CD1c-positive myeloid dendritic cell (primary cell): ENCODE data around the gene TCF19.
A peak's percentile ranks its signal among the peaks of the same experiment; 100 is the strongest.
"Not testable (repeated sequence)": the region's sequence is repeated elsewhere in the genome, so short reads cannot be mapped to it uniquely, and the experiment has no call there.

Source experiments
- DNase-seq: peaks from one replicate; pipeline ENCODE4 v3.0.0-alpha.2; 2016; ENCODE audit errors: extremely low spot score

Gene TCF19

GRCh38 chr6:31162463-31163165 is 4.2 kb downstream of the TCF19 start:
- DNase-seq, result no peak

DNA sequence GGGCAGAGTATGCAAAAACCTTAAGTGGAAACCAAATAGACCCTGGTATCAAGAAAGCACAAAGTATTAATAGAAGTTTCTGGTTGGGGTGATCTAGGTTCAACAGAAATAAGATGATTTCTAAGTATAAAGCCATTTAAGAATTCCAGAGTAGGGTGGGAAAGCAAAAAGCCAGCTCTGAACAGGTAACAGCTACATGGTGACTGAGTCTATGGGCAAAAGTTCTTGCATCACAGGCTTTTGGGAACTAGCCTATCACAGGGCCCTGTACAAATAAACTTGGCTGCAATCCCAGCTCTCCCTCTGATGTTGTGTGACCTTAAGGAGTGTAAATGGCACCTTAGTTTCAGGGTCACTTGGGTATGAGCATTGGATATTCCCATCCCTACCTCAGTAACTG is 5.5 kb downstream of the TCF19 start:
- DNase-seq, result no peak

- DNase-seq, result not testable (repeated sequence)
Observed at GRCh38 chr6:31164475-31165063, 6.2 kb downstream of the TCF19 start.

DNA sequence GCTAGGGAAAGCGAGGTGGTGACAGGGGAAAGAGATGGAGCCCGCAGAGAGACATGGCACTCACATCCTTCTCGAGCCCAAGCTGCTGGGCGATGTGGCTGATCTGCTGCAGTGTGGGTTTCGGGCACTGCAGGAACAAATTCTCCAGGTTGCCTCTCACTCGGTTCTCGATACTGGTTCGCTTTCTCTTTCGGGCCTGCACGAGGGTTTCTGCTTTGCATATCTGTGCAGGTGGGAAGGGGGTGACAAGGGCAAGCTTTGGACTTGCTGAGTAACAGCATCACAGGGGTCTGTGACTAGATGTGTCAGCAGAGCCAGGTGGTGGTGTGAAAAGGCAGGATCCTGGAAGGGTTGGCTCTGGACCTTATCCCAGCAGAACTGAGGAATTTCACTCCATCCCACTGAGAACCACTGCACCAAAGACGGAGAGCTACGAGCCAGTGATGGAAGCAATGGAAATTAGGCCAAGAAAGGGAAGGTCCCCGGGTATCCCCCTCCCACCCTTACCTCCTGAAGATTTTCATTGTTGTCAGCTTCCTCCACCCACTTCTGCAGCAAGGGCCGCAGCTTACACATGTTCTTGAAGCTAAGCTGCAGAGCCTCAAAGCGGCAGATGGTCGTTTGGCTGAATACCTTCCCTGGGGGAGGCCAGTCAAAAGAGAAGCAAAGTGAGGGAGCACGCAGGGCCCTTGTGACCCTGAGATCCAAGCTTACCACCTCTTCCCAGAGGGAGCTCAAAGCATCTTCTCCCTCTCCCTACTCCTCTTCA is 6.9 kb downstream of the TCF19 start:
- DNase-seq, result not testable (repeated sequence)

DNA sequence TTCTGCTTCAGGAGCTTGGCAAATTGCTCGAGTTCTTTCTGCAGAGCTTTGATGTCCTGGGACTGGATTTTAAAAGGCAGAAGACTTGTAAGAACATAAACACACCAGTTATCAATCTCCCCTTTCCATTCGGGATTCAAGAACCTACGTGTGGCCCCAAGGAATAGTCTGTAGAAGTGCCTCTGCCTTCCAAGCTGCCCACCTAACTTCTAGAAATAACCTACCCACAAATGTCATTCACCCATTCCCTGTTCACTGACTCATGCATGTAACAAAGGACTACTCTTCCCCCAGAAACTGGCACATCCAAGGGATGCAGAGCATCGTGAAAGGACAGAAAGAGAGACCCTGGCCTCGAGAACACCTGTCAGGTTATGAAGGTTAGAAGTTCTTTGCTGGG is 7.6 kb downstream of the TCF19 start:
- DNase-seq, result no peak

DNA sequence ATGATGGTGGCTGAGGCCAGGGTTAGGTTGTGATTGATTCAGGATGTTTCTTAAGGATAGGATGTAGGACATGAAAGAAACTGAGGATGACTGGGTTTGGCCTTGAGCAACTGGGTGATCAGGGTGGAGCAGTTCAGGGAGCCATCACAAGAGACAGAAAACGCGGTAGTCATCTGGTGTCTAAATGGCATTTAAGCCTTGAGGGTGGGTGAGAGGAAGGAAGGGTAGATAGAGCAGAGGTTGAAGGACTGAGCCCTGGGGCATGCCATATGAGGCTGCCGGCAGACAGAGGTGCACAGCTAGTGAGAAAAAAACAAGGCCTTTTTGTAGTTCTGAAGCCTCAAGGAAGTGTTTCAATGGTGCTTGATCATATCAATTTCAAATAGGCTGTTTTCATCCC is 10.2 kb downstream of the TCF19 start:
- no peak for DNase-seq

DNA sequence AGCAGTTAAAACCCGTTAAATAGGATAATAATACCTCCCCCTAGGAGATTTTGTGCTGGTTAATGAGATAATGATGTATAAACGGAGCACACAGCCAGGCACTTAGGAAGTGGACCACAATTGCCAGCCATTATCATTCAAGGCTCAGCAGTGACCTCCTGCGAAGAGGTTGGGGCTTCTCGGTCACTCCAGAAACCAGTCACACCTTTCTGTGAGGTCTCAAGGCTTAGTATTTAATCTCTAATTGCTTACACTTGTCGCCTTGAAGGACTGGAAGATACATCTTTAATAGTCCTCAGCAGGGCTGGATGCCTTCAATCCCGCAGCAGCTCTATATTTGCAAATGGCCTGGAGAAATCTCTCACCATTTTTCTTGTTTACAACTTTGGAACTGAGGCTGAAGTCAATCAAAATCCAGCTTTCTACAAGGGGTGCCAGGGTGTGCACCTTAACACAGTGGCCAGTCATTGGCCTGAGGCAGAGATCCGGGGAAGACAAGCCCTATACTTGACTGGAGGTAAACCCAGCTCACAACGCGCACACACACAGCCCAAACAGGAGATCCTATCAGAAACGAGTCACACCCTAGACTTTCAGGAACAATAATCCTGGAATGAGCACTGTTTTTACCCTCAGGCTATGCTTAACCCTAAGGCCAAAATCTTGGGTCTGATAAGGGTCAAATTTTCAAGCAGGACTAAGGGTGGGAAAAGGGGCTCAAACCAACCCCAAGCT is 10.9 kb downstream of the TCF19 start:
- DNase-seq, result no peak

GRCh38 chr6:31169858-31170599 is 11.6 kb downstream of the TCF19 start:
- DNase-seq, result not testable (repeated sequence)

GRCh38 chr6:31170600-31170881 is 12.2 kb downstream of the TCF19 start, which contains the start of gene POU5F1:
POU5F1 (minus strand) TSS chr6:31170682; CDS start chr6:31170620, 62 bp downstream.
- no peak for DNase-seq

GRCh38 chr6:31170987-31171671 is 12.7 kb downstream of the TCF19 start:
- no peak for DNase-seq

- DNase-seq, result no peak
Observed at GRCh38 chr6:31171931-31172905, 13.8 kb downstream of the TCF19 start.

DNA sequence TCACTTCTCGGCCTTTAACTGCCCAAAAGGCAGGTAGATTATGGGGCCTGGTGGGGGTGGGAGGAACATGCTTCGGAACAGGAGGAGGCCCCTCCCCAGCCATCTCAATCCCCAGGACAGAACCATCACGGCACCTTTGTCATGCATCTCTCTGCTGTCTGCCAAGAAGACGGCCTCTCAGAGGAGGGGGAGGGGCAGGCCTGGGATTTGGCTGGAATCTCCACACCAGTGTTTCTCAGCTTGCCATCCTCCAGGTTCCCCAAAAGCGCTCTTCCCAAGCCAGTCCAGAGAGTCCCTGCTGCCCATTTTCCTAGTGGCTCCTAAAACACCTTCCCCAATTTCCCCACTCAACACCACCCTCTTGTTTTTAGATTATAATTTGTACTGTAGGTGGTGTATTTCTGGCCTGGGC is 14.6 kb downstream of the TCF19 start:
- no peak for DNase-seq

DNA sequence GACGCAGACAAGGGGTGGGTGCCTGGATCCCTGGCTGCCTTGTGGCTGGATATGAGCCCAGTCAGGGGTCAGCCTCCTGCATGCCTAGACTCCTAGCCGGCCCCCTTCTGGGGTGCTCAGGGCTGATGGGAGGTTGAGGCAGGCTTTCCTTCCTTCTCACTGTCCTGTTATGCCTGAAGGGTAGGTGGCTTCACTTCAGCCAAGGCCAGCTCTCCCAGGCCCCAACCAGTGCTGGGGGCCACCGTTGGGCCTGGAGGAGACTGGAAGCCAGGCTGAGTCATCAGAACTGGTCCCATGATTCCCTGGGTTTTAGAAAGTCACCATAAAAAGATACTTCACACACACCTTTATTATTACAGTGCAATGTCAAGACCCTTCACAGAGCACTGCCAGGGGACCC is 15.0 kb downstream of the TCF19 start:
- DNase-seq, result no peak

- DNase-seq, result no peak
Observed at GRCh38 chr6:31174378-31174777, 16.0 kb downstream of the TCF19 start.

GRCh38 chr6:31175971-31176370 is 17.6 kb downstream of the TCF19 start:
- no peak for DNase-seq

DNA sequence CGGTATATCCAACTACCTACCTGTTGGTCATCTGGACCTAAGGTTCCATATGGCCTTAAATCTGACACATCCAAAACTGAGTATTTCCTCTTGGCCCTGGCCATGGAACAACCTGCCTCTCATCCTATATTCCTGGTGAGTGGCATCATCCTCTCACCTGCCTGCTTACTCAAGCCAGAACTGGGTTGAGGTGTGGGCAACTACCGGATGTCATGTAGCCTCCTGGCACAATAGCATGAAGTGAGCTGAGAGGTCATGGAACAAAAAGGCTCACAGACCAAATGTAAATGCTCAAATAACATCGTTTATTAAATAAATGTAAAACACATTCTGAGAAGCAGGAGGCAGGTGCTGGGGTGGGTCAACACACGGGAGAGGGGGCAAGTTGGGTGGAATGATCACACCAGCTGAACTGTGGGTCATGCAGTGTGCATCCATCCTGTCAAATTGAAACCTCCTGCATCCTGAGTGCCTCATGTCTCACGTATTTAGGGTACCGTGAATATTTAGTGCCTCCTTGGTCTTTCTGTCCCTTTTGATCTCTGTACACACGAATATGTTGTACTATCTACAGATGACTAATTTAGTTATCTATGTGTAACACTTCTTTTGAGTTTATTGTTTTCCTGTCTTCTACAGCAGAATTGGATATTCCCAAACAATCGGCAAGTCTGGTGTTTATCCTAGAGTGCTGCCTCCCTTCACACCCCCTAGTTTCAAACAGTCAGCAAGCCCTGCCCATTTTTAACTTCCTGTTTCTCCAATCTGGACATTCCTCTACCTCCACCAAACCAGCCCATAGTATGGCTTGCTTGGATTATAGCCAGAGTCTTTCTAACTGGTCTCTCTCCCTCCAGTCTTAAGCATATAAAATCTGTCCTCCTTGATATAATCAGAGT is 20.0 kb downstream of the TCF19 start:
- DNase-seq, result no peak

DNA sequence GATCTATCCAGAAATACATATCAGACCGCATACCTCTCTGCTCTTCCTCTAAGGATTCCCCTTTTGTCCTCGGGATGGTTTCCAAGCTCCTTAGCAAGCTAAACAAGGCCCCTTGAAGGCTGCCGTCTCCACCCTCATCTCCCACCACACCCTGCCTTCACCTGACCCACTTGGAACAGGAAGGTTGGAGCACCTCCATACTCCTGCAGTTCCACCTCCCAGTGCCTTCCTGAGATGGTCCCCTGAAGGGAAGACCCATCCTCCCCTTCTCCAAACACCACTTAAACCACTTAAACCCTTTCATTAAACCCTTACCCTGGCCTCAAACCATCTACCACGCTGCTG is 20.6 kb downstream of the TCF19 start:
- DNase-seq, result no peak

DNA sequence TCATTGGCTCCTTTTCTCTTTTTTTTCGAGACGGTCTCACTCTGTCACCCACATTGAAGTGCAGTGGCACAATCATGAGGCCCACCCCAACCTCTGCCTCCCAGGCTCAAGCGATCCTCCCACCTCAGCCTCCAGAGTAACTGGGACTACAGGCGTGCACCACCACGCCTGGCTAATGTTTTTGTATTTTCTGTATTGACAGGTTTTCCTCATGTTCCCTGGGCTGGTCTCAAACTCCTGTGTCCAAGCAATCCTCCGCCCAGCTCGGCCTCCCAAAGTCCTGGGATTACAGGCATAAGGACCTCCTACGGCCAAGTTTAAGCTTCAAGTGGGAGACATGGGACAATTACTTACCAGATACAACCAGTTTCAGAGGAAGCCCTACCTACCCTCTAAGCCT is 21.5 kb downstream of the TCF19 start:
- DNase-seq, result no peak

DNA sequence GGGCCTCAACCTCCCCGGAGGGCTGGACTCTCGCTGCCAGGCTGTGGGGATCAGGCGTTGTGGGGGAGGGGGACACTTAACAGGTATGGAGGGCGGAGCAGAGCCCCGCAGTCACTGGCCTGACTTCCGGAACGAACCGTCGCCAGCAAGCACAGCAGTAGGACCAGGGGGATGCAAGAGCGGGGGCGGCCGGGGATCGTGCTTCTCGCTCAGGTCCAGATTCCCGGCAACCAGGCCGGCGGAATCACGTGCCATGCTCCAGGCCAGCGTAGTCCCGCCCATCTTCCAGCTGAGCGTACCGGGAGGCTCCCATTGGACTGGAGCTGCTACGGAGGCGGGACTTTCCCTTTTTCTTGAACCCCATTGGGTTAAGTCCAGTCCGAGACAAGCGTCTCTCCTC is 22.1 kb downstream of the TCF19 start:
- DNase-seq, result peak; percentile 78
